ENCODE measurements around the gene AK8. TPM values are rescaled to one million over a fixed set of nuclear protein-coding genes. Genes with fewer than 3 reads are reported as not detected.

The AK8 gene, protein sequence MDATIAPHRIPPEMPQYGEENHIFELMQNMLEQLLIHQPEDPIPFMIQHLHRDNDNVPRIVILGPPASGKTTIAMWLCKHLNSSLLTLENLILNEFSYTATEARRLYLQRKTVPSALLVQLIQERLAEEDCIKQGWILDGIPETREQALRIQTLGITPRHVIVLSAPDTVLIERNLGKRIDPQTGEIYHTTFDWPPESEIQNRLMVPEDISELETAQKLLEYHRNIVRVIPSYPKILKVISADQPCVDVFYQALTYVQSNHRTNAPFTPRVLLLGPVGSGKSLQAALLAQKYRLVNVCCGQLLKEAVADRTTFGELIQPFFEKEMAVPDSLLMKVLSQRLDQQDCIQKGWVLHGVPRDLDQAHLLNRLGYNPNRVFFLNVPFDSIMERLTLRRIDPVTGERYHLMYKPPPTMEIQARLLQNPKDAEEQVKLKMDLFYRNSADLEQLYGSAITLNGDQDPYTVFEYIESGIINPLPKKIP
- under 0.01 and 0.13 TPM in 2 replicates for total RNA-seq

- DNase-seq (ENCODE audit: low read depth in 2 of 2), result peak; percentile 33 to 76
These were observed at the start of gene AK8 for GRCh38 chr9:132877824-132878694. TSS of gene AK8 (minus strand) at chr9:132878284. CDS start at chr9:132878255, 29 bp downstream.

DNA sequence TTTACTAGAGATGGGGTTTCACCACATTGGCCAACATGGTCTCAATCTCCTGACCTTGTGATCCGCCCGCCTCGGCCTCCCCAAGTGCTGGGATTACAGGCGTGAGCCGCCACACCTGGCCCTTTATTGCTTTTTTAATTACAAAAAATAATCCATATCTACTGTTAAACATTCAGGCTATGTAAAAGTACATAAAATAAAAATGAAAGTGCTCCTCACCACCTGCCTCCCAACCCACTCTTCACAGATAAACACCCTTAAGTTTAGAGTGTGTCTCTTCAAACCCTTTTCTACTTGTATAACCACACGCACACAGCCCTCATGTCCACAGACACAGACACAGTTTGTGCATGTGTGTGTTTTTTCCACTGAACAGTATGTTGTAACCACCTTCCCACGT, 49.6 kb upstream of the AK8 start:
- no peak for DNase-seq (ENCODE audit: low read depth in 2 of 2)

GRCh38 chr9:132923346-132923902, 45.3 kb upstream of the AK8 start:
- DNase-seq (ENCODE audit: low read depth in 2 of 2), result peak in 1 of 2 donors; percentile 63

DNA sequence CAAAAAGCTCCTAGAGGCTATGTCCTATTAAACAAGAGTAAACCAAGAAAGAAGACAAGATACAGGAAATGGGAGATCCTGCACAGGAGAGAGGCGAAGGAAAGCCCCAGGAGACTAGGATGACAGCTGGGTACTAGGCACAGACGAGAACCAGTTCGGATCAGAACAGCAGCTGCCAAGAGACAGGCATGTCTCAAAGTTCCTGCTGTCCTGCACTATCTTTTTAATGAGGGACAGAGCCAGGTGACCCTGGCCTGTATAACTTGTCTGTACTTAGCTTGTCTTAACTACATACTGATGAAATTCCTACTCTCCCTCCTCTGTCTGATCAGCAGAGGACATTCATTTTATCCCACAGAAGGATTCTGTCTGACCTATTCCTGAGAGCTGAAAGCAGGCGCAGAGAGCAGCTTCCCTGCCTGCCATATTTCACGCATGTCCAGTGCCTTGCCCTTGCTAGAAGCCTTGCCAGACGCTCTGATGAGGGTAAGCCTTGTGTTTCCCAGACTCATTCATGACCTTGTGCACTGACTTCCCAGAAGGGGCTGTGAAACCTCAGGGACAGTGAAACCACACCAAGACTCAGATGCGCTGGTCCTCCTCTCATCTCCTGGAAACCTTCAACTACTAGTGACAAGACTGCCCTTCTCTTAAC, 41.7 kb upstream of the AK8 start:
- DNase-seq (ENCODE audit: low read depth in 2 of 2), result no peak

GRCh38 chr9:132914924-132915323, 36.8 kb upstream of the AK8 start:
- DNase-seq (ENCODE audit: low read depth in 2 of 2), result no peak

DNA sequence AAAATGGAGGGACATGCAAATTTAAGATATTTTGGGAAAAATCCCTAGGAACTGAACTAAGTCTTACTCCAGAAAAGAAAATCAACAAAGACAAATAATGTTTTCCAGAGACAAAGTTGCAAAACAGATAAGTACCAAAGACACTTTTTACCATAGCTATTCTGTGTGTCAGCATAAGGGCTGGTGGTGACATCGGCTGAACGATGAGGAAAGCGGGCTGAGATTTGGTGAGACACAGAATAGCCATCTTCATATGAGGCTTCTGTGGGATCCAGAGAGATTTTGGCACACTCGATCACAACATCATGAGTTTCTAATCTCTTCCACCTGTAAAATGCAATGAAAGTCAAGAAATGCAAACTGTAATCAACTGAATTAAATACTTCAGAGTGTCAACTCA, 34.0 kb upstream of the AK8 start:
- DNase-seq (ENCODE audit: low read depth in 2 of 2), result no peak

DNA sequence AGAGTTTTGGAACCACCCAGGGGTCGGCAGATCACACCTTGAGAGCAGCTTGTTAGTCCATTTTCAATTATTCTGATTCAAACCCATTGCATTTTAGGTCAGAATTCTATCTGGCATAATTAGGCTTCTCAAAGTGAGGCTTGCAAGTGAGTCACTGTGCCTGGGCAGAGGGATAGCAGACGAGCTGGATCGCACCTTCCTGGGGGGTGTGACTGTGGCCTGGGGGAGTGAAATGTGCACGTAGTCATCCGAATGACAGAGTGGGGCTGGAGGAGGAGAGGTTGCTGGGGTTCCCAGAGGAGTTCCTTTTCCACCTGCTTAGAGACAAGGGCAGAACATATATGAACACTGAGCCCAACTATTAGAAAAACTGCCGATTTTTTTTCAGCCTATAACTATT, 32.3 kb upstream of the AK8 start:
- DNase-seq (ENCODE audit: low read depth in 2 of 2), result no peak

GRCh38 chr9:132909311-132909710, 31.2 kb upstream of the AK8 start:
- DNase-seq (ENCODE audit: low read depth in 2 of 2), result no peak

- DNase-seq (ENCODE audit: low read depth in 2 of 2), result no peak
These were observed 30.6 kb upstream of the AK8 start for GRCh38 chr9:132908635-132909034.

- DNase-seq (ENCODE audit: low read depth in 2 of 2), result no peak
These were observed 27.6 kb upstream of the AK8 start for GRCh38 chr9:132905726-132906125.

DNA sequence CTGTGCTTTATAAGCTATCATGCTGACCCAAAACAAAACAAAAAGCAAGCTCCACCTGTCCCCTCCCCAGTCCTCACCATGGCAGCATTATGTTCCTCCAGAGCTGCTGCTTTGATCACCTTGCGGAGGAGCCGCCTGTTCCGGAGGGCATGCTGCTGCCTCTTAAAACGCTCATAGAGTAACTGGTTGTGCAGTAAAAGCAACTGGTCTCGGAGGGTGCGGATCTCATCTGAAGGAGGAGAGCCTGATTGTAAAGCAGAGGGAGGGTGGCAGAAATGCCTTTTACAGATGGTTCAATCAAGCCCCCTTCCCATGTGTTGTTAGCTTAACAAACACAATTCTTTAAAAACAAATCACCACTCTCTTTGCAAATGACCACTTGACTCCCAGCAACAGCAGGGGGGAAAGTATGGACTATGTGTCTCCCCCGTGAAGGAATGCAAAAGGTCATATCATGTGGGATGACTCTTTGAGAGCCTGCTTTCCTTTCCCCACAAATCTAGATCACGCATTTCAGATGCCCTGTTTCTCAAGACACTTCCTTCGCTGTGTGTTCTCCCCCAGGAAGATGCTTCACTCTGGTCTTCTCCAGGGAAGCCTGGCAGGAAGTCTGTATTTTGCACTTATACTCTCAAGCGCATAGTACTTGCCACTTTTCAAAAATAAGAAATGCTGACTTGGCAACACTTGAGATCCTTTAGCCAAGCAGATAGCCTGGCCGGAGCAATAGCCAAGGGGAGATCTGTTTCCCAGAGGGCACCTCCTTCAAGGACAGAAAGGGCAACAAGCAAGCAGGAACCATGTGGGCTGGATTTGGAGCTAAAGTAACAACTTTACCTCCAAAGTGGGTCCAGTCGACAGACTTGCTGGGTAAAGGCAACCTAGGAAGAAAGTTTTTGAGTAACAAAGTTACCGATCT, 25.7 kb upstream of the AK8 start:
- no peak for DNase-seq (ENCODE audit: low read depth in 2 of 2)

GRCh38 chr9:132901858-132902831, 24.1 kb upstream of the AK8 start:
- DNase-seq (ENCODE audit: low read depth in 2 of 2), result peak; percentile 72 to 77

DNA sequence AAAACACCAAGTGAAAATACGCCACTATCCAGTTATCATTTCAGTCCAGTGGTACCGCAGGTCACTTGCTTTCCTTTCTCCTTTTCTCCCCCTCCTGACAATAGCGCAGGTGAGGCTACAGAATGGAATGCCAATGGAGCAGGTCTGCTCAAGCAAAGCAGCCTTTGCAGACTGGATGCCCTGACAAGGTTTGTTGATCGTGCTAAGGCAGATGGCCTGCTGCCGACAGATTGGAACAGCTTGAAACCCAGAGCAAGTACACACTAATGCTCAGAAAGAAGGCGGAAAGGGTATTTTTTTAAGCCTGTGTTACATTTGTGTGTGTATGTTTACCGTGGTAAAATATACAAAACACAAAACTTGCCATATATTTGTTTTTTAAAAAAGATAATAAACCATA, 20.0 kb upstream of the AK8 start:
- DNase-seq (ENCODE audit: low read depth in 2 of 2), result no peak

GRCh38 chr9:132896906-132897305, 18.8 kb upstream of the AK8 start:
- DNase-seq (ENCODE audit: low read depth in 2 of 2), result no peak

GRCh38 chr9:132896264-132896663, 18.2 kb upstream of the AK8 start:
- no peak for DNase-seq (ENCODE audit: low read depth in 2 of 2)

DNA sequence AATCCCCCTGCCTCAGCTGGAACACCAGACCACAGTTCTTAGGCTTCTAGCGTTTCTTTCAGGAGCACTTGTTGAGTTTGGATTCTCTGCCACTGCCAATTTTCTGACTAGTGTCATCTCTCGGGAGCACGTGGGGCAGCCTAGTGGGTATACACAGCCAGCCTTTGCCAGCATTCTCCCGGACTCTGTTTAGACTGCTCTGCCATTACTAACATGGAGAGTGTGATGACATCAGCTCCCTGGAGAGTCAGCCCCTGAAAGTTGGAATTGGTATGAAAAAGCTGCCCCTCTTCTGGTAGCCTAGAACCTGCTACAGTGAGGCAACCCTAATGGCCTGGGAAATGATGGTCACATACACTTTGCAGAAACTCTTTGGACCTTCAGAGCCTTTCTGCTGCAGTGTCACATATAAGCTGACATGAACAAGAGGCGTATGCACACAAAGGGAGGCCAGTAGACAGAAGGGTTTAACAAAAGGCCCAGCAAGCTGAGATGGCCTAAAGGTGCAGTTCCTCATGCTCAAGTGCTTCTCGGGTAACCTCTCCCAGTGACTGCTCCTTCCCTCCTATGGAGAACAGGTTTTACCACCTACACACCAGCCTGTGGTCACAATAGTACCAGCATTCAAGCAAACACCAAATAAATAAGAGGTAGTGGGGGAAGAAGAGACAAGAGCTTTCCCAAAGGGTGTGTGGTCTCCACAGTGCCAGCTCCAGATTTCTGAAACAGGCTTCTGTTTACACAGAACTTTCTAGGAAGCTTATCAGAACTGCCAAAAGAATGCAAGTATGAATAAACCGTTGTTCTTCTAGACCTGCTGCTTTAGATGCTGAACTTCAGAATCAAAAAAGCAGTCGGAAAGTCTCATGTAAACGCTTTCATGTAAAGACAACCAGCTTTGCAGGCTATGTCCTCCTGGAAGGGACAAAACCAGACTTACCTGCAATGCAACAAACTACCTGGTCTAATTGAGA, 17.1 kb upstream of the AK8 start:
- DNase-seq (ENCODE audit: low read depth in 2 of 2), result no peak

GRCh38 chr9:132894346-132894745, 16.3 kb upstream of the AK8 start:
- DNase-seq (ENCODE audit: low read depth in 2 of 2), result no peak

DNA sequence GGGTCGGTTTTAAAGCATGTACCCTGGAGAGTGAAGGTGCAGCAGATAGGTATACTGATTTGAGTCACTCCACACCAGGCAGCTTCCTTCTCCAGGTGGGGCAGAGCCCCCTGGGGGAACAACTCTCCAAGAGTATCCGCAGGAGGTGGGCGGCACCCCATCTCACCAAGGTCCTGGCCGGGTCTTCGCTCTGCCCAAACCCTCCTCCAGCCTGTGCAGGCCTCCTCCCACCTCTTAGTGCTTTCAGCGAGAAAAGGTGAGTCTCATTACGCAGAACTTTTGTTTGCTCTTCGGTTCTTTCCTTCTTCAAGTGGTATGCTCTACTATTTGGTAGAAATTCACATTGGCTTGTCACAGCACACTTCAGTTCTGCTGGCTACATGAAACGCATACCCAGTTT, 14.3 kb upstream of the AK8 start:
- no peak for DNase-seq (ENCODE audit: low read depth in 2 of 2)

All from dermis microvascular lymphatic vessel endothelial cell (primary cell).